Neural progenitor cell (in vitro differentiated cells): Measurements from ENCODE around the gene PLA2G4B. TPM values are rescaled to one million over a fixed set of nuclear protein-coding genes. Genes with fewer than 3 reads are reported as not detected.

Experiments used
- DNase-seq: peaks from one replicate; pipeline ENCODE4 v3.0.0-alpha.2; 2016; ENCODE audit warnings: low spot score
- H2AFZ ChIP-seq: fragments of 200-600 bp; sonication (generic); replicated peaks from 2 replicates; pipeline ENCODE4 v1.6.1; 2016; ENCODE audit warnings: antibody characterized with exemption
- H3F3A ChIP-seq: fragments of 200-600 bp; sonication (generic); 2 replicates; pipeline ENCODE4 v1.6.1; 2016; ENCODE audit warnings: antibody characterized with exemption, low read depth
- H3K27ac ChIP-seq: fragments of 200-600 bp; sonication (generic); 2 replicates; pipeline ENCODE4 v1.5.1; 2016; ENCODE audit warnings: mild to moderate bottlenecking
- H3K27me3 ChIP-seq: fragments of 200-600 bp; sonication (generic); 2 replicates; pipeline ENCODE4 v1.6.1; 2016; ENCODE audit warnings: mild to moderate bottlenecking, moderate library complexity
- H3K36me3 ChIP-seq: fragments of 200-600 bp; sonication (generic); 2 replicates; pipeline ENCODE4 v1.5.1; 2016
- H3K4me1 ChIP-seq: fragments of 200-600 bp; sonication (generic); 2 replicates; pipeline ENCODE4 v1.6.1; 2016; ENCODE audit warnings: mixed run types
- H3K4me2 ChIP-seq: fragments of 200-600 bp; sonication (generic); 2 replicates; pipeline ENCODE4 v1.6.1; 2016
- H3K4me3 ChIP-seq: fragments of 200-600 bp; sonication (generic); 2 replicates; pipeline ENCODE4 v1.5.1; 2016
- H3K79me2 ChIP-seq: fragments of 200-600 bp; sonication (generic); 2 replicates; pipeline ENCODE4 v1.6.1; 2016; ENCODE audit warnings: low read depth
- H3K9ac ChIP-seq: fragments of 200-600 bp; sonication (generic); 2 replicates; pipeline ENCODE4 v1.6.1; 2016
- H3K9me3 ChIP-seq: fragments of 200-600 bp; sonication (generic); 2 replicates; pipeline ENCODE4 v1.5.1; 2016; ENCODE audit warnings: low read depth
- H4K20me1 ChIP-seq: fragments of 200-600 bp; sonication (generic); 2 replicates; pipeline ENCODE4 v1.6.1; 2016; ENCODE audit warnings: low read depth
- H3K27ac Mint-ChIP-seq: 3 replicates; pipeline ENCODE4 v1.8.0; 2021; ENCODE audit warnings: mixed read lengths
- H3K27me3 Mint-ChIP-seq: 2 replicates; pipeline ENCODE4 v1.8.0; 2022; ENCODE audit warnings: low read depth, mild to moderate bottlenecking, inconsistent platforms, moderate library complexity, mixed read lengths; ENCODE audit not compliant: insufficient read depth
- H3K36me3 Mint-ChIP-seq: 3 replicates; pipeline ENCODE4 v1.8.0; 2021; ENCODE audit warnings: mixed read lengths
- H3K4me1 Mint-ChIP-seq: 3 replicates; pipeline ENCODE4 v1.8.0; 2021; ENCODE audit warnings: mixed read lengths
- H3K4me3 Mint-ChIP-seq: 3 replicates; pipeline ENCODE4 v1.8.0; 2021; ENCODE audit warnings: mild to moderate bottlenecking, moderate library complexity, mixed read lengths
- H3K9me3 Mint-ChIP-seq: 3 replicates; pipeline ENCODE4 v1.8.0; 2020; ENCODE audit warnings: mixed read lengths
- CTCF ChIP-seq: fragments of 200-600 bp; sonication (generic); IDR thresholded peaks from 2 replicates; pipeline ENCODE4 v1.5.1; 2017; ENCODE audit warnings: antibody characterized with exemption, mild to moderate bottlenecking
- EZH2 ChIP-seq: fragments of 200-600 bp; sonication (generic); IDR thresholded peaks from 2 replicates; pipeline ENCODE4 v1.6.1; 2017; ENCODE audit warnings: antibody characterized with exemption, mild to moderate bottlenecking, moderate library complexity
- EZH2phosphoT487 ChIP-seq: fragments of 200-600 bp; sonication (generic); IDR thresholded peaks from 2 replicates; pipeline ENCODE4 v1.6.1; 2017; ENCODE audit warnings: antibody characterized with exemption
- total RNA-seq: library from RNA; depleted of rRNA; stranded (reverse); fragments of >200 nt; gene quantifications from 2 replicates; pipeline ENCODE4 v1.2.3, GENCODE V29; 2015; ENCODE audit warnings: low replicate concordance

PLA2G4B gene
- total RNA-seq, 1 donor from 2014 or later, result 2.0 TPM

DNA sequence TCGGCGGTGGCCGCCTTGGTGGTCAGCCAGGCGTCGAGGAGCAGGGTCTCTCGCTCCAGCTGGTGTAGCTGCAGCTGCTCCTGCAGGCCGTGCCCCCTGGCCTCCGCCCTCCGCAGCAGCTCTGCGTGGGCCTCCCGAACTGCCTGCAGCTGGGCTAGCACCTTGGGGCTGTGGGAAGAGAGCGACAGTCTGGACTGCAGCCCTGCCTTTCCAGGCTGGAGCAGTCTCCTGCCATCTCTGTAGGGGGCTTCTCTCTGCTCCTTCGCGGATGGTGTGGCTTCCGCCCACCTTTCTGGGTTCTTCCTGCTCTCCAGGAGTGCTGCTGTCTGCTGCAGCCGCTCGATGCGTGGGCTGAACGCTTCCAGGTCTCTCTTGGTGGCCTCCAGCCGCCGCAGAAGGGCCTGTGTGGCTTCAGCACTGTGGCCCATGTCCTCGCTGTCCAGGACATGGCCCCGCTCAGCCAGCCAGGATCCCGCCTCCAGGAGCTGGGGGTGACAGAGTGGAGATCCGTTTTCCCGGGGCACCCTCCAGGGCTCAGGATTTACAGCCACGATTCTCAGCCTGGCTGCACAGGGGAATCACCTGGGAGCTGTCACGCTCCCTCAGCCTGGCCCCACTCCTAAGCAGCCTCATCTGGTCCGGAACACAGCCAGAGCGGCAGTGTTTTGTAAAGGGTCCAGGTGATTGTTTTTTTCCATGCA, 16.8 kb downstream of the PLA2G4B start:
- no peaks in the 10 kb centered on the region for H3F3A ChIP-seq
- H2AFZ ChIP-seq, result peak overlapping the region; percentile 79
- no peaks in the 10 kb centered on the region for H3K36me3 ChIP-seq
- H3K27ac ChIP-seq, result no peak overlapping the region
- H3K9me3 Mint-ChIP-seq, result no peaks in the 10 kb centered on the region
- H3K4me3 ChIP-seq, result no peak overlapping the region
- H3K27me3 Mint-ChIP-seq, result peaks cover 10% of the 10 kb centered on the region
- peaks cover 23% of the 10 kb centered on the region for H3K4me1 Mint-ChIP-seq
- no peak overlapping the region for H3K9ac ChIP-seq
- no peaks in the 10 kb centered on the region for H3K36me3 Mint-ChIP-seq
- H3K4me2 ChIP-seq, result no peak overlapping the region
- H3K4me1 ChIP-seq, result peaks cover 7% of the 10 kb centered on the region
- H3K79me2 ChIP-seq, result no peaks in the 10 kb centered on the region
- TF ChIP-seq EZH2phosphoT487 (no peak), CTCF (no peak), EZH2 (no peak)
- DNase-seq, result no peak
- H3K27ac Mint-ChIP-seq, result peak overlapping the region; percentile 87
- H3K4me3 Mint-ChIP-seq, result no peak overlapping the region
- H4K20me1 ChIP-seq, result no peaks in the 10 kb centered on the region
- no peaks in the 10 kb centered on the region for H3K27me3 ChIP-seq
- H3K9me3 ChIP-seq, result no peaks in the 10 kb centered on the region

DNA sequence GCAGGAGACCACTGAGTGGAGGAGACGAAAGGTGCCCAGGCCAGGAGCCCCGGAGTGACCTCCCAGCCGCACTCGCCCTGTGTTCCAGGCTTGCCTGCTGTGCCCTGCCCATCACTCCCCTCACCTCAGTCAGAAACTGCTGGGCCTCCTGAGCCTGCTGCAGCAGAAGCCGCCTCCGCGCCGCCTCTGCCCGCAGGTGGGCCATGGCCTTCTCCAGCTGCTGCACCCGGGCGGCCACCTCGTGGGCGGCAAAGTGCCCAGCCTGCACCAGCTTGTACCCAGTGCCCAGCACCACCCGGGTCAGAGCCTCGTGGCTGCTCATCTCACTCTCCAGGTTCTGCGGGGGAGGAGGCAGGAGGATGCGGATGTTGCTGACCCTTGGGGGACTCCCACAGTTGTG, 17.6 kb downstream of the PLA2G4B start:
- no peaks in the 10 kb centered on the region for H3K9me3 Mint-ChIP-seq
- Histone ChIP-seq H3K4me1 (peaks cover 7% of the 10 kb centered on the region), H4K20me1 (no peaks in the 10 kb centered on the region), H3K4me3 (no peak overlapping the region), H3F3A (no peaks in the 10 kb centered on the region), H3K27ac (no peak overlapping the region), H3K27me3 (no peaks in the 10 kb centered on the region), H3K9me3 (no peaks in the 10 kb centered on the region), H3K36me3 (no peaks in the 10 kb centered on the region), H3K9ac (no peak overlapping the region), H3K4me2 (no peak overlapping the region), H2AFZ (no peak overlapping the region), H3K79me2 (no peaks in the 10 kb centered on the region)
- H3K27ac Mint-ChIP-seq, result no peak overlapping the region
- DNase-seq, result no peak
- no peak overlapping the region for H3K4me3 Mint-ChIP-seq
- peaks cover 10% of the 10 kb centered on the region for H3K27me3 Mint-ChIP-seq
- no peak for TF ChIP-seq EZH2phosphoT487
- TF ChIP-seq CTCF, result no peak
- TF ChIP-seq EZH2, result no peak
- peaks cover 28% of the 10 kb centered on the region for H3K4me1 Mint-ChIP-seq
- H3K36me3 Mint-ChIP-seq, result no peaks in the 10 kb centered on the region

DNA sequence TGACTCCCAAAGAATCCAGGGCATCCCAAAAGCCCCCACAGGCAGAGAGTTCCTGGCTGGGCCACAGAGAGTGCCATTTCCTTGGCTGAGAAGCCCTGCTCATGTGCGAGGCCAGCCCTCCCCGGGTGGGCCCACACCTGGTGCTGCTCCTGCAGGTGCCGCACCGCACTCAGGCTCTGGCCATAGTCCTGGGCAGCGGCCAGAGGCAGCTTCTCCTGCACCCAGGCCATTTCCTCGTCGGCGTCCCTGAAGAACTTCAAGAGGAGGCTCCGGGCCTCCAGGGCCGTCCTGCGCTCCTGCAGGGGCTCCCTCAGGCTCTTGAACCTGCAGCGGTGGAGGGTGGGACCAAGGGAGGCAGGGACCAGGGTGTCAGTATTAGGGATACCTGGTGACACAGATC, 18.1 kb downstream of the PLA2G4B start:
- Mint-ChIP-seq H3K27ac (no peak overlapping the region), H3K36me3 (no peaks in the 10 kb centered on the region), H3K9me3 (no peaks in the 10 kb centered on the region), H3K4me1 (peaks cover 29% of the 10 kb centered on the region), H3K4me3 (no peak overlapping the region), H3K27me3 (peaks cover 10% of the 10 kb centered on the region)
- no peaks in the 10 kb centered on the region for H4K20me1 ChIP-seq
- peaks cover 7% of the 10 kb centered on the region for H3K4me1 ChIP-seq
- H3K4me3 ChIP-seq, result no peak overlapping the region
- TF ChIP-seq EZH2phosphoT487 (no peak), EZH2 (no peak), CTCF (no peak)
- no peaks in the 10 kb centered on the region for H3F3A ChIP-seq
- no peak overlapping the region for H3K4me2 ChIP-seq
- no peak overlapping the region for H3K27ac ChIP-seq
- H3K36me3 ChIP-seq, result no peaks in the 10 kb centered on the region
- H3K9ac ChIP-seq, result no peak overlapping the region
- DNase-seq, result no peak
- no peaks in the 10 kb centered on the region for H3K79me2 ChIP-seq
- H2AFZ ChIP-seq, result no peak overlapping the region
- no peaks in the 10 kb centered on the region for H3K9me3 ChIP-seq
- H3K27me3 ChIP-seq, result no peaks in the 10 kb centered on the region
